Skeletal muscle cell (primary cell): Measurements from ENCODE around the gene DNLZ.

Experiments used
- DNase-seq: peaks from one replicate; pipeline ENCODE4 v3.0.0-alpha.2; 2010; ENCODE audit warnings: low read depth
- H3K4me3 ChIP-seq: 2 replicates; pipeline ENCODE4 v1.5.1; 2011; ENCODE audit warnings: low read depth, mild to moderate bottlenecking, control low read depth, low read length, moderate library complexity

The DNLZ gene

DNA sequence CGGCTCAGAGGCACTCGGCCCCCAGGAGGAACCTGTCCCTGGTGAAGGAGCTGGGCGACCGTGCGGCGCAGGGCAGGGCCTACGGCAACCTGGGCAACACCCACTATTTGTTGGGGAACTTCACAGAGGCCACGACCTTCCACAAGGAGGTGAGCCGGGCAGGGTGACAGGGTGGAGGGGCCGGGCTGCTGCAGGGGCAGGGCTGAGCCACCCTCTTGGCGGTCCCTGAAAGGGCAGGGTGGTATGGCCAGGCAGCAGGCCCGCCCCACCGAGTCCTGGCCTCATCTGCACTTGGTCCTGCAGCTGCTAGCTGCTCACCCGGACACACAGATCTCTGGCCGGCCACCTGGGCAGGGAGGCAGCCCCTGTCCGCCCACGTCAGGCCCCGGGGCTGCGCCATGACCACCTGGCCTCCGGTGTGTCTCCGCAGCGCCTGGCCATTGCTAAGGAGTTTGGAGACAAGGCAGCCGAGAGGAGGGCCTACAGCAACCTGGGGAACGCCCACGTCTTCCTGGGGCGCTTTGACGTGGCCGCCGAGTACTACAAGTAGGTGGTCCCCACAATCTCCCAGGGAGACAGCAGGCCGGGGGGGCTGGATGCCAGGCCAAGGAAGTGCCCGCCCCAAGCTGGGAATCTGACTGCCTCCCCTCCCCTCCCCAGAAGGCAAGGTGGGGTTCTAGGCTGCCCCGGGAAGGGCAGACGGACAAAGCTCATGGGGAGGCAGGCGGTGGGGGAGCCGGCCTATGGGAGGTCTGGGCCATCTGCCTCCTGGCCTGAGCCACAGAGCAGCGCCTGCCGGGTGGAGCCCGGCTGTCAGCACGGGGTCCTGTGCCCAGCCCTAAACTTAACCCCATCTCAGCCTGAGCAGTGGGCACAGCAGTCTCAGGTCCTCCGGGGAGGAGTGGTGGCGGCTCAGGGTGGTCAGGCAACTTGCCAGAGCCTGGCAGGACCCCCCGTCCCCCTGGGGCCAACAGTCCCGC is 25.8 kb downstream of the DNLZ start:
- no peak overlapping the region for H3K4me3 ChIP-seq
- DNase-seq, result no peak

DNA sequence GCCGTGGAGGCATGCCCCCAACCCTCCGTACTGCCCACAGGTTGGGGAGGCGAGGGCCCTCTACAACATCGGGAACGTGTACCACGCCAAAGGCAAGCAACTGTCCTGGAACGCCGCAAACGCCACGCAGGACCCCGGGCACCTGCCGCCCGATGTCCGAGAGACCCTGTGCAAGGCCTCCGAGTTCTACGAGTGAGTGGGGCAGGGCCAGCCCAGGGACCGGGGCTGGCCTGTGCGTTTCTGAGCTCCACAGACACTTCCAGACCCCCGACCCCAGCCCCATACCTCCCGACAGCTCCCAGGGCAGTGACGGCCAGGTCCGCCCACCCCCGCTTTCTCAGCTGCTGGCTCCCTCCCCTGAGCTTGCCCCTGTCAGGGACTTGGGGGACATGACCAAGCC is 26.7 kb downstream of the DNLZ start:
- H3K4me3 ChIP-seq, result no peak overlapping the region
- DNase-seq, result no peak

DNA sequence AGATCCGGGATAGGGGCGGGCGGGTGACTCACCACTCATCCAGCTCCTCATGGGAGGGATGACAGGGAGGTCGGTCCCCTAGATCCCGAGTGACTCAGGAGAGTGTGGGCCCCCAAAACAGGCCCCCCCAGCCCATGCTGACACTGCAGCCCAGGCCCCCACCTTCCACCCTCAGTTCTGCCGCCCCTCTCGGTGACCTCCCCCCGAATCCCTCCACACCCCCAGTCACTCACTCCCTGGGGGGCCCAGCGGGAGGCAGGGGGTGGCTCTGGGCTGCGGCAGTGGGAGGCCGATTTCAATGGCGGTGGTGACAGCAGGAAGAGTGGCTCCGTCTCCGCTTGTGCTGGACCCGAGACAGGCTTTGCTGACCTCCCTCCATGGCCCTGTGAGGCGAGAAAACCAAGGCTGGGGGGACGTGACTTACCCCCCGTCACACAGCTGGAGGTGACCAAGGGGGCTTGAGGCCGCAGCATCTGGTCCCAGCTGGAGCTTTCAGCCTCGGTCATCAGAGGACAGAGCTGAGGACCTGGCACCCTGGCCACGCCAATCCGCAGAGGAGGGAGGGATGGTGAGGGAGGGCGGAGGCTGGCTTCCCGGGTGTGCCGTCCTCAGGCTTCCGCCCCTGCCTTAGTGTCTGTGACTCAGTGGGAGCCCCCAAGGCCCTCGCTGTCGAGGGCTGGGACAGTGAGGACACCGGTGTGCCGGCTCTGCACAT is 27.2 kb downstream of the DNLZ start:
- DNase-seq, result no peak
- no peak overlapping the region for H3K4me3 ChIP-seq

DNA sequence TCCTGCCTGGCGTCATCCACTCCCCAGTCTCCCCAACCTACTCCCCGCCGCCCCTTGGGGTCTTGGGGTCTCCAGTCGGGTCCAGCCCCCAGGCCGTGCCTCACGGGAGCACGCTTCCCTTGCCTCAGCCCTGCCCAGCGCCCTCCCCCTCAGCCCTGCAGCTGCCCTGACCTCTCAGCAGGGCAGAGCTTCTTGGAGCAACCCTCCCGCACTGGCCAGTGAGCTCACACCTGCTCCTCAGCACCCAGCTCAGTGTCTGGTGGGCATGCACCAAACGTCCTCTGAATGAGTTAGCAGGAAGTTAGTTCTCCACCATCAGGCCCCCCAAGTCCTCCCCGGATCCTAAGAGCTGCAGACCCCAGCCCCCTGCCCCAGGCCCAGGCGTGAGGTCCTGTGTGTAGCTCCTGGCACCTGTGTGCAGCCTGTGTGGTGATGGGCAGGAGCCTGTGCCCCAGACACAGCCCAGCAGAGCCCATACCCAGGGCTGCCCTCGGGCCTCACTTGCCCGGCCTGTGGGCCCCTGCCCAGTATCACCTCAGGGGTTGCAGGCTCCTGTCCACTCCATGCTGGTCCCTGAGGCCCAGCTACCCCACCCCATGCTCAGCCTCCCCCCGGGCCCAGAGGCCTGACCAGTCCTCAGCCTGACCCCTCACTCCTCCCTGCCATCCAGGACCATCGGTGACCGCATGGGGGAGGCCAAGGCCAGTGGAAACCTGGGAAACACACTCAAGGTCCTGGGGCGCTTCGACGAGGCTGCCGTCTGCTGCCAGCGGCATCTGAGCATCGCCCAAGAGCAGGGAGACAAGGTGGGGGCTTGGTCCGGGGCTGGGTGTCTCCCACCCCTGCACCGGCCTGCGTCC is 28.0 kb downstream of the DNLZ start:
- DNase-seq, result no peak

DNA sequence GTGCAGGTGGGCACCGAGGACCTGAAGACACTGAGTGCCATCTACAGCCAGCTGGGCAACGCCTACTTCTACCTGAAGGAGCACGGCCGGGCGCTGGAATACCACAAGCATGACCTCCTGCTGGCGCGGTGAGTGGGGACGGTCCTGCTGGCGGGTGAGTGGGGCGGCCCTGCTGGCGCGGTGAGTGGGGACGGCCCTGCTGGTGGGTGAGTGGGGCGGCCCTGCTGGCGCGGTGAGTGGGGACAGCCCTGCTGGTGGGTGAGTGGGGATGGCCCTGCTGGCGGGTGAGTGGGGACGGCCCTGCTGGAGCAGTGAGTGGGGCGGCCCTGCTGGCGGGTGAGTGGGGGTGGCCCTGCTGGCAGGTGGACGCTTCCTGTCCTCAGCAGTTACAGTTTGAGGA is 29.0 kb downstream of the DNLZ start:
- DNase-seq, result no peak
- no peak overlapping the region for H3K4me3 ChIP-seq

More for the DNA sequence above, 28.0 kb downstream of the DNLZ start:
- H3K4me3 ChIP-seq, result no peak overlapping the region

DNA sequence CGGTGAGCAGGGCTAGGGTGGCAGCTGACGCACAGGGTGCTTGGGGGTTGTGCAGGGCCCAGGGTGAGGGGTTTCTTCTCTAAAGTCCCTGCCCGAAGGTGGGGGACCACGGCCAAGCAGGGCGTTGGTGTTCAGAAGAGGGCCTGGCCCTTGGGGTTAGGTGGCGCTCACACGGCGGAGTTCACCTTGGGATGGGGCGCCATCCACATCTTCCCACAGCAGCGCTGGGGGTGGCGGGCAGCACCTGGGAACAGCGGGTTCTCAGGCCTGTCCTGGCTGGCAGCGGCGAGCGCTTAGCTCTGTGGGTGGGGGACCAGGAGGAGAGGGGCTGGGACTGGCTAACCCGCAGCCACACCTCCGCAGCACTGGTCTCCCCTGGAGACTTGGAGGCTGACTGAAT is 30.1 kb downstream of the DNLZ start:
- no peak overlapping the region for H3K4me3 ChIP-seq
- DNase-seq, result no peak

DNA sequence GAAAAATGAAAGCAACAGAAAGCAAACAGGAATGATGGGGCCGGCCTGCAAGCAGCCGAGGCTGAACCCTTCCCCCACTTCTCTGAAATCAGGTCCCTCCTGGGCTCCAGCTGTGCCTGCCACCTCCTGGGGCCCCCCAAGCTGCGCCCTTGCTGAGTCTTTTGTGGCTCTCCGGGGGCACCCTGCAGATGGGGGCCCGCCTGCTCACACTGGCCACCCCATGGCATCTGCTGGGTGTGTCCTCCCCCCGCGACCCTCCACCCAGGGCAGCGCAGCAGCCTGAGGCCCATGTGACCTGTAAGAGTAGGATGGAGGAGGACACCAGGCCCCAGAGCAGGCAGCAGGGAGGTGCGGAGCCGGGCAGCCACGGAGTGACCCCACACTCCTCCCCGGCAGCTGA is 30.5 kb downstream of the DNLZ start:
- DNase-seq, result no peak
- no peak overlapping the region for H3K4me3 ChIP-seq

DNA sequence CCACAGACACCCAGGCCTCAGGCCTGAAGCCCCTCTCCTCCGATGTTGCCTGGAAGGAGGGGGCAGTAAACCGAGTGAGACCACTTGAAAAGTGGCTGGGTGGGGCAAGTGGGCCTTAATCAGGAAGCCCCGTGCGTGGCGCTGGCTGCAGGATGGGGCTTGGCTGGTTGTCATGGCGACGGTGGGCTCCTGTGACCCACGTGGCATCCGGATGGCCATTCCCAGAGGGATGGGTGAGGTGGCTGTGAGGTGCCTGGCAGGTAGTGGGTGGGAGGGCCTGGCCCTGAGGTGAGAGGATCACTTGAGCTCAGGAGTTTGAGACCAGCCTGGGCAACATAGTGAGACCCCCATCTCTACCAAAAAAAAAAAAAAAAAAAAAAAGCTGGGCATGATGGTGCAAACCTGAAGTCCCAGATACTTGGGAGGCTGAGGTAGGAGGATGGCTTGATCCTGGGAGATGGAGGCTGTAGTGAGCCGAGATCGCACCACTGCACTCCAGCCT is 31.0 kb downstream of the DNLZ start:
- H3K4me3 ChIP-seq, result no peak overlapping the region
- DNase-seq, result no peak

GRCh38 chr9:136331556-136332481 is 31.7 kb downstream of the DNLZ start:
- no peak for DNase-seq
- H3K4me3 ChIP-seq, result no peak overlapping the region

GRCh38 chr9:136331030-136331429 is 32.5 kb downstream of the DNLZ start:
- DNase-seq, result no peak
- no peak overlapping the region for H3K4me3 ChIP-seq

DNA sequence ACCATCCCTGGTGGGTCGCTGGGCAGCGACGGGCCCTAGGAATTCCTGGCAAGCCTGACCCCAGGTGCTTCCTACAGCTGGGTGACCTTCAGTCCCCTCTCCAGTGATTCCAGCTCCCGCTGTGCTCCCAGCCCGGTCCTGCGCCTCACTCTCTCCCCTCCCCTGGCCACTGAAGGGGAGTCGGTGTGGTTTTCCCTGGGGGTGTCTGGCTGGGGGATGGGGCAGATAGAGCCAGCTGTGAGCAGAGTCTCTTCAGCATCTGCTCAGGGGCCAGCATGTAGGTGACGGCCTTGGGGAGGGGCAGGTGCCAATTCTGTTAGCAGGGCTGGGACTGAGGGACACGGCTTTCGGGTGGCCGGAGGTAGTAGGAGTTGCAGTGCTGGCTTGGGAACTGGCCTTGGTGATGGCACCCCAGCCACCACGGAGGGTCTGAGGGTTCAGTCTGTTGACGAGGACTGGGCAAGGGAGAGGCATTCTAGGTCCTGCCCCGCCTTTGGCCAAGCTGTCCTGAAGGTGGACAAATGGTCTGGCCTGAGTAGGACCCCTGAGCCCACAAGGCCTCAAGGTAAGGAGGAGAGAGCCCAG is 33.0 kb downstream of the DNLZ start:
- H3K4me3 ChIP-seq, result no peak overlapping the region

GRCh38 chr9:136329636-136330405 is 33.7 kb downstream of the DNLZ start:
- no peak for DNase-seq
- peak overlapping the region; percentile 76 for H3K4me3 ChIP-seq

More for the DNA sequence above, 33.0 kb downstream of the DNLZ start:
- no peak for DNase-seq

GRCh38 chr9:136329211-136329627 is 34.3 kb downstream of the DNLZ start:
- DNase-seq, result no peak
- peak overlapping the region; percentile 76 for H3K4me3 ChIP-seq

GRCh38 chr9:136328622-136329041 is 34.9 kb downstream of the DNLZ start:
- no peak for DNase-seq
- peak overlapping the region; percentile 76 for H3K4me3 ChIP-seq

DNA sequence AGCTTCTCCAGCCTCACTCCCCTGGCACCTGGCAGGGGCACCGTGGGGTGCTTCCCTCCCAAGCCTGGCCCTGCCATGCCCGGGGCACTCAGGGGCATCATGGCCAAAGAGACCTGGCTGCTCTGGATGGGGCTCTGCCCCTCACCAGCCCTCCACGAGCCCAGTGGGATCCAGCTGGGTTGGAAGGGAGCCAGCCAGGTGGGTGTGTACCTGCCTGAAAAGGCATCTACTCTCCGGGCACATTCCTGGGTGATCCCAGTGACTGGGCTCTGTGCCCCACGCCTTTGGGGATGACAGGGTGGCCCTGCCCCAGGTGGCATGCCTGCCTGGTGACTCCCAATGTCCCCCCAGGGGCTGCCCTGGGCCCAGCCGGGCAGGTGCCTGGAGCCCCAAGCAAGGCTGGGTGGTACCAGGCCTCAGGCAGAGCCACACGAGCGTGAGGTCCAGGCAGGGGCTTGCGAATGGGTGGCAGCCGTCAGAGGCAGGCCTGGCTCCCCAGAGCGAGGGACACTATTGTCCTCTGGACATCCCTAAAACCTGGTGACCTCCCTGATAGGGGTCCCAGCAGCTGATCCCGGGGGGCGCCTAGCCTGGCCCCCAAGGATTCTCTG is 35.4 kb downstream of the DNLZ start:
- H3K4me3 ChIP-seq, result peak overlapping the region; percentile 76
- DNase-seq, result no peak

- H3K4me3 ChIP-seq, result peak within 1 kb of the TSS; percentile 76
- no peak for DNase-seq
Measured at GRCh38 chr9:136327304-136327974, 36.1 kb downstream of the DNLZ start, which contains the start of gene GPSM1. Gene GPSM1 (plus strand): TSS chr9:136327539. CDS start chr9:136327696, 157 bp downstream.
